Muscle of leg (tissue), 11 donors: ENCODE results near the gene HUS1. TPM values are rescaled to one million over a fixed set of nuclear protein-coding genes. Genes with fewer than 3 reads are reported as not detected.

ENCODE experiments used
- DNase-seq: peaks from one replicate; pipeline ENCODE4 v3.0.0; 2013
- H3K27ac ChIP-seq: one replicate; pipeline ENCODE4 v1.5.1; 2013; ENCODE audit warnings: mild to moderate bottlenecking, low read length, control low read depth
- H3K27me3 ChIP-seq: one replicate; pipeline ENCODE4 v1.6.1; 2013; ENCODE audit warnings: low read length; ENCODE audit not compliant: control insufficient read depth, insufficient read depth
- H3K36me3 ChIP-seq: one replicate; pipeline ENCODE4 v1.6.1; 2013; ENCODE audit warnings: low read length; ENCODE audit not compliant: control insufficient read depth, insufficient read depth
- H3K4me1 ChIP-seq: one replicate; pipeline ENCODE4 v1.6.1; 2013; ENCODE audit warnings: low read length; ENCODE audit not compliant: control insufficient read depth, insufficient read depth
- H3K4me3 ChIP-seq: one replicate; pipeline ENCODE4 v1.5.1; 2013; ENCODE audit warnings: low read length, control low read depth
- H3K9me3 ChIP-seq: replicated peaks from 2 replicates; pipeline ENCODE4 v1.6.1; 2013; ENCODE audit warnings: low read depth, low read length; ENCODE audit not compliant: control insufficient read depth
- WGBS: methylation state at CpG from one replicate; pipeline ENCODE4 v1.1.5; 2013; ENCODE audit warnings: missing lambda C conversion rate; ENCODE audit not compliant: insufficient coverage; 5-methylcytosine and 5-hydroxymethylcytosine counted together
- polyA plus RNA-seq, 8 donors: library from polyadenylated mRNA; unstranded; fragments of 120-200 nt; gene quantifications; one replicate each; pipeline versions ENCODE4 v1.2.1 to v1.2.3, GENCODE V29; 2013; ENCODE audit warnings: inconsistent platforms in 1 of 8, low replicate concordance in 1 of 8; ENCODE audit not compliant: insufficient read length in 8 of 8, insufficient read depth in 1 of 8
- total RNA-seq: library from RNA; stranded (reverse); fragments of 120-200 nt; gene quantifications from one replicate; pipeline ENCODE4 v1.2.4, GENCODE V29; 2013

Gene HUS1
- total and polyA plus RNA-seq, 9 donors = 13.4 to 16.8 (median 14.7) TPM

DNA sequence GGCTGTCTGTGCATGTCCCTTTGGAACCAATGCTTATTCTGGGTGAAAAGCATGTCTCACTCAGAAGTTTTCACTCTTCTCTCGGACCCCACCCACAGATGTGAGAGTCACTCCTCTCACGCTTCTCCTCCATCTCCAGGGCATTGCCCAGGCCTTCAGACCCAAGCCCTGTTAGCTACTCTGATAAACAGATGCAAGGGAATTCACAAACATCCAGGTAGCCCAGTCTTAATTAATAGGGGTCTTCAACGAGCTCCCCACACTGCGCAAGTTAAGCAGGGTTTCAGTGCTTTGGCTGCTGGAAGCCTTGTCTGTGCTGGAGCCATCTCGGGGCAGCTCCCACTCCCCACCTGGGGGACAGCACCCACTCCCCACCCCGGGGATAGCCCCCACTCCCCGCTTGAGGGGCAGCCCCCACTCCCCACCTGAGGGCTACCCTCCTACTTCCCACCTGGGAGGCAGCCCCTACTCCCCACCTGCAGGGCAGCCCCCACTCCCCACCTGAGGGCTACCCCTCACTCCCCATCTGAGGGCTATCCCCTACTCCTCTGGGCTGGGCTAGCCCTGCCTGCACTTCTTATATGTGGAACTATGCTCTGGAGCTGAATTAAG, 39.9 kb downstream of the HUS1 start:
- DNase-seq = no peak
- no peaks in the 10 kb centered on the region for H3K36me3 ChIP-seq
- peak overlapping the region; percentile 1 for H3K27ac ChIP-seq
- no peak overlapping the region for H3K4me3 ChIP-seq
- no peaks in the 10 kb centered on the region for H3K9me3 ChIP-seq
- H3K27me3 ChIP-seq = no peaks in the 10 kb centered on the region
- 78% methylated on average over 3 of the region's 7 CpGs for WGBS
- H3K4me1 ChIP-seq = peaks cover 8% of the 10 kb centered on the region

DNA sequence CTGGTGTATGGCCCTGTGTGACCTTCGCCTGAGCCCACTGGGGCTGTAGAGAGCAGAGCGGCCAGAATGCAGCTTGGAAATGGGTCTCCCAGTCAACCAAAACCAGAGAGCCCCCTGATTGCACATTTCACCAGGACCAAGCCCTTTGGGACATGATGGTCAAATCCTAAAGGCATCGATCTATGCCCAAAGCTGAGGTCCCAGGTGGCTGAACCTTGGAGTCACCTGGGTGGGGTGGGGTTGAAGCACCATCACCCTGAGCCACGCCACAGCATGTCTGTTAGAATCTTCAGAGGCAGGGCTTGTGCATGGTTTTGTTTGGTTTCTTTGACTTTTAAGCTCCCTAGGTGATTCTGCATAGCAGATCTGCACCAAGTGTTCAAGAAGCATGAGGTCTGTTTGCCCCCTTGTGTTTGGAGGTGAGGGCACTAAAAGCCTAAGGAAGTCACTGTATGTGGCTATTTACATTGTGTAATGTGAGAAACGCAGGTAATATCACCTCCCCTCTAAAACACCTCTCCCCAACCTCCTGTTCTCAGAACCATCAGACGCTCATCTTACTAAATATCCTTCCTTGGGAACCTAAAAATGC, 40.7 kb downstream of the HUS1 start:
- Histone ChIP-seq H3K4me3 (no peak overlapping the region), H3K4me1 (peaks cover 8% of the 10 kb centered on the region), H3K9me3 (no peaks in the 10 kb centered on the region), H3K27me3 (no peaks in the 10 kb centered on the region), H3K36me3 (no peaks in the 10 kb centered on the region), H3K27ac (no peak overlapping the region)
- 88% methylated on average over 5 of the region's 6 CpGs for WGBS
- DNase-seq = no peak

DNA sequence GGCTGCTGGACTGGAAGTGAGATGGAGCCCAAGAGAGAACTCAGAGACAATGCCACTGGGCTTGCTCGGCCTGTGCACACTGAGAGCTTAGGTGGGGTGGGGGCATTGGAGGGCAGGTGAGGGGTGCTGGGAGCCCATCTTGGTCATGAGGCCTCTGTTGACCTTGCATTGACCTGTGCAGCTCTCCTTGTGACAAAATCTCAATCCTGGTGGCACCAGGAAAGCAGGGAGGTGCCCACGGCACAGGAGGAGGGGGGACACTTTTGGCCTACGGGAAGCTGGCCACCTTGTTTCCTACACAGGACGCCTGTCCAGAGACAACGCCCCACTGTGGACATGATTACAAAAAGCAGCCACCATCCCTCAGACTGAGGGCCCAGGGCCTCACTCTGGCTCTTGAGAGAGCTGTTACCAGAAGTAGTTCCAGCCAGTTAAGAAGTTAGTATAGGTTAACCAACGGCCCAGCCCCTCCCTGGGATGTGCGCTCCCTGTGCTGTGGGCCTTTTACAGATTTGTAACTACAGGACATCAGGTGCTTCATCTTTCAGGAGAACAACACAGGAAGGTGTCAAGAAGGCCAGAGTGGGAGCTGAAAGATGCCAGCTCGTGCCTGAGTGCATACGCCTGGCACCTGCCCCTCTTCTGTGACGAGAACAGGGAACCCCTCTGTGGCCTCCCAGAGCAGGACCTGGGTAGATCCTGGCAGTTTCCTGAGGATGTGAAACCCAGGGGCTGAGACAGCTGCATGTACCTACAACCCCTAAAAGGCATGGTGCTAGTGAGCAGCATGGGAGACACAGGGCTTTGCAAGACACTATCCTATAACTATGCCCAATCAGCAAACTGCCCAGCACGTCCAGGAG, 41.5 kb downstream of the HUS1 start:
- DNase-seq = no peak
- peaks cover 8% of the 10 kb centered on the region for H3K4me1 ChIP-seq
- H3K27ac ChIP-seq = no peak overlapping the region
- H3K36me3 ChIP-seq = no peaks in the 10 kb centered on the region
- H3K9me3 ChIP-seq = no peaks in the 10 kb centered on the region
- WGBS = 79% methylated on average over 6 of the region's 11 CpGs
- H3K4me3 ChIP-seq = no peak overlapping the region
- H3K27me3 ChIP-seq = no peaks in the 10 kb centered on the region

DNA sequence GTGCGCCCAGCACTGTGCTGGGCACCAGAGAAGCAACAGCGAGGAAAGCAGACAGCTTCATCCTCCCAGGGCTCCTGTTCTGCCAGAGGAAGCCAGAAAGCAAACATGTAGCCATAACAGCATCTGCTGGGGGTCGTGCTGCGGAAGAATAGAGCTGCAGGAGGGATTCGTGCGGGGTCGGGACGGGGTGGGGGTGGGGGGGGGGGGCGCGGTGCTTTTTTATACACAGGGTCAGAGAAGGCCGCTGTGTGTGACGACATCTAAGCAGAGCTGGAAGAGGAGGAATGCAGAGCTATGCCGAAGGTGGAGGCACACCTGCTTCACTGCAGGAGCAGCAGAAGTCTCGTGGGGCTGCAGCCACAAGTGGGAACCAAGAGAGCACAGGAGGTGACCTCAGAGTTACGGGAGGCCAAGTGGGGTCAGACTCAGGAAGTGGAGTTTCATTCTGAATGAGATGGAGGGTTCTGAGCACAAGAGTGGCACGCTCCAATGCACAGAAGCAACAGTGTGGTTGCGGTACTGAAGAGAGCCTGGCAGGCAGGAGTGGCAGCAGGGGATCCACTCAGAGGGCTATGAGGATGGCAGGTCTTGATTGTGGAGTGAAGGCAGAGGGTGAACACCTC, 42.2 kb downstream of the HUS1 start:
- H3K9me3 ChIP-seq = no peaks in the 10 kb centered on the region
- DNase-seq = no peak
- H3K27ac ChIP-seq = no peak overlapping the region
- peaks cover 16% of the 10 kb centered on the region for H3K4me1 ChIP-seq
- no peak overlapping the region for H3K4me3 ChIP-seq
- 73% methylated on average over 8 of the region's 17 CpGs for WGBS
- no peaks in the 10 kb centered on the region for H3K36me3 ChIP-seq
- H3K27me3 ChIP-seq = no peaks in the 10 kb centered on the region

DNA sequence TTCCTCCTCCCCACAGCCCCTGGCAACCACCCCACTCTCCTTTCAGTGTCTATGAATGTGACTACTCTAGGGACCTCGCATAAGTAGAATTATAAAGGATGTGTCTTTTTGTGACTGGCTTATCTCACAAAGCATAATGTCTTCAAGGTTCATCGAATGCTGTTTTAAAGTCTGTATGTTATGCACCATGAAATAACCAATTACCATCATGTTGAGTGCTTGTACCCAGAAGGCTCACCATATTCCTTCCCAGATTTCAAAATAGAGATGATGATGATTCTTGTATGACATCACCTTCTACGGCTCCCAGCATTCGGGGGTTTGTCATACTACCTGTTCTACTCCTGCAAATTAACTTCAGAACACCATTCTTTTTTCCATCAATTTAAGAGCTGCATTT, 43.1 kb downstream of the HUS1 start:
- H3K27ac ChIP-seq = no peak overlapping the region
- WGBS = 63% methylated on average over 2 of the region's 4 CpGs
- H3K27me3 ChIP-seq = no peaks in the 10 kb centered on the region
- H3K36me3 ChIP-seq = no peaks in the 10 kb centered on the region
- H3K4me3 ChIP-seq = no peak overlapping the region
- no peak for DNase-seq
- peaks cover 22% of the 10 kb centered on the region for H3K4me1 ChIP-seq
- H3K9me3 ChIP-seq = no peaks in the 10 kb centered on the region

DNA sequence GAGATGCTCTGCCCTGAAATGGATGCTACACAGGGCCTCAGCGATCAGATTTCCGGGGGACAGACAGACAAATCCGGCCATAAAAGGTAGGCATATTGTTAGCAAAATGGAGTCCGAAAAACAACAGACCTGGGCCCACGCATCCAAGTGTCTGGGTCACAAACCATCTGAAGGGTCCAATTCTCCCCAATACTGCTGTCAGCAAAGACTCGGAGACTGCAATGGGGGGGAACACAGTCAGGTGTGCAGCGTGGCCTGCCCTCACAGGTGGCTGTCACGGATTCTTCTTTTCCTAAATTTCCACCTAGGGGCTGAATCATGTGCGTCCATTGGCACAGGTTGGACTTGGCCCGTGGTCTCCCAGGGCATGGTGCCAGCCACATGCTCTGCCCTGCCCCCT, 44.1 kb downstream of the HUS1 start:
- Histone ChIP-seq H3K4me1 (peaks cover 19% of the 10 kb centered on the region), H3K4me3 (no peak overlapping the region), H3K27ac (no peak overlapping the region), H3K27me3 (no peaks in the 10 kb centered on the region), H3K9me3 (no peaks in the 10 kb centered on the region), H3K36me3 (no peaks in the 10 kb centered on the region)
- 94% methylated on average over 7 of the region's 10 CpGs for WGBS
- no peak for DNase-seq

DNA sequence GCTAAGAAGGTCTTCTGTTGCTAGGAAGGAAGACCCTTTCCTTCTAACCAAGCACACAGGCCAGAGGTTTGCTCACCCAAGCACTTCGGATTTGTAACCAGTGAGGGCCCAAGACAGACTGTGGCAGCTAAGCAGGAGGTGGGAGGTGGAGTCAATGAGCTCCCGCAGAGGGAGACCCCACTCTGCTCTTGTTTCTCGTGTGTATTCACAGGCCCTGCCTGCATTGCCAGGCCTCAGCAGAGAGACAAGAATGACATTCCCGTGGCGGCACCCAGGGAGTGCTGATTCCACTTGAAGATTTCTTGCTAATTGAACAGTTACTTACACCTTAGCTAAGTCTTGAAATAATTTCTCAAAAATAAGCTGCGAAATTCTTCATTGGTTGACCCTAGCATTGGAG, 44.6 kb downstream of the HUS1 start:
- no peak overlapping the region for H3K27ac ChIP-seq
- no peak overlapping the region for H3K4me3 ChIP-seq
- peaks cover 19% of the 10 kb centered on the region for H3K4me1 ChIP-seq
- H3K36me3 ChIP-seq = no peaks in the 10 kb centered on the region
- H3K9me3 ChIP-seq = no peaks in the 10 kb centered on the region
- no peak for DNase-seq
- H3K27me3 ChIP-seq = no peaks in the 10 kb centered on the region
- WGBS = 64% methylated on average over 4 of the region's 6 CpGs

DNA sequence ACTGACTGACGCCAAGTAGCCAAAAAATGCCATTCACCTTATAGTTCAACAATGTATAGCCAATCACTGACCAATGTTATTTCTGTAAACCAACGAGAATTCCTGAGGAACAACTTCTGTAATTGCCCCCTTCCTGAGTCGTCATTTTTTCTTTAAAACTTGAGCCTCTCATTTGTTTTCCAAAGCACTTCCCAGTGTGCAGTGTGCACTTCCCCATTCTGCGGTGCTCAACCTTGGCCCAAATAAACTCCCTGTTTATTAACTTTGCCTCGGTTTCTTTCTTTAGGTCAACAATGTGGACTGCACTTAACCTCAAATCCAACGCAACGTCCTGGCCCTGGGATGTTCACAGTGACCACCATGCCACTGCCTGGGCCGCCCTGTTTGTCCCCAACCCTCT, 46.2 kb downstream of the HUS1 start:
- H3K4me1 ChIP-seq = peaks cover 19% of the 10 kb centered on the region
- H3K4me3 ChIP-seq = no peak overlapping the region
- no peaks in the 10 kb centered on the region for H3K36me3 ChIP-seq
- no peaks in the 10 kb centered on the region for H3K9me3 ChIP-seq
- H3K27me3 ChIP-seq = no peaks in the 10 kb centered on the region
- no peak overlapping the region for H3K27ac ChIP-seq
- WGBS = 84% methylated on average over 7 of the region's 8 CpGs
- no peak for DNase-seq

DNA sequence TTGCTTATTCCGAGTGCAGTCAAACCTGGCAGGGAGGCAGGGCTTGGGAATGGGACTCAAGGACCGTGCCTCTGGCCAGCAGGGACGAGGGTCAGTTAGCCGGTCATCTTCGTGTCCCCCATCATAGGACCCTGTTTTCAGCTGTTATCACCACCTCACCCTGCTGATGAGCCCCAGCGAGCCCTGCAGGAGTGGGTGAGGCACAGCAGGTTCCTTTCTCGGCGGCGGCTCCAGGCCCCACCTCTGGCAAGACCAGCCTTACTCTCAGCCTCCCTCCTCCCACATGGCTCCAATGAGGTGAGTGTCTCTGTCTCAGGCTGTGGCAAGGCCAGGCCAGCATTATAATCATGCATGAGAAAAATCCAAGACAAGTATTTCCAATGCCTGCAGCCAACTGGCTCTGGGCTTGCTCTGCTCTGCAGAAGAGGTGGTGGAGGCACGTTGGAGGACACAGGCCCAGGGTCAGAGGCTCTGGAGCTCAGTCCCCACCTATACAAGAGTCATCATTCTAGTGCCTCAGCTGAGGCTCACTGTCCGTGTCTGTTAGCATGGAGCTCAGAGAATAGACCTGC, 46.9 kb downstream of the HUS1 start:
- no peaks in the 10 kb centered on the region for H3K9me3 ChIP-seq
- H3K36me3 ChIP-seq = no peaks in the 10 kb centered on the region
- H3K27ac ChIP-seq = no peak overlapping the region
- H3K4me3 ChIP-seq = no peak overlapping the region
- peaks cover 19% of the 10 kb centered on the region for H3K4me1 ChIP-seq
- 89% methylated on average over 9 of the region's 11 CpGs for WGBS
- H3K27me3 ChIP-seq = no peaks in the 10 kb centered on the region
- DNase-seq = peak; percentile 34

DNA sequence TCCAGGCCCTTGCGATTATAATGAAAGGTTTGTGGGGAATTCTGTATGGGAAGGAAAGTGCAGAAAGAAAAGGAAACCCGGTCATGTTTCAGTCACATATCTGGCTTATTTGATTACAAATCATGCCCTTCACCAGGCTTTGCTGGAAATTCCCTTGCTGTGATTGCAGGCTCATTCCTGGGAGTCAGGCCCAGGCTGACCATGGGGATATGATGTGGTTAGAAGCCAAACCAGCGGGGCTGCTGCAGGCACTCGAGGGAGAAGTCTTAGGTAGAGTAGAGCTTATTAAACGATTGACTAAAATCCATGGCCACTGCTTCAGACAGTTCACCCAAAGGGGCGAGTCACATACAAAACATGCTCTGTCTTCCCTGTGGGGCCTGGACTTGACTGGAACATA, 47.4 kb downstream of the HUS1 start:
- Histone ChIP-seq H3K4me3 (no peak overlapping the region), H3K9me3 (no peaks in the 10 kb centered on the region), H3K4me1 (peaks cover 19% of the 10 kb centered on the region), H3K27me3 (no peaks in the 10 kb centered on the region), H3K36me3 (no peaks in the 10 kb centered on the region), H3K27ac (no peak overlapping the region)
- 54% methylated on average over 2 of the region's 6 CpGs for WGBS
- DNase-seq = no peak
